ENCODE results near the gene TLCD3A. TPM values are rescaled to one million over a fixed set of nuclear protein-coding genes. Genes with fewer than 3 reads are reported as not detected.

Gene TLCD3A
- total and polyA plus RNA-seq, 2 donors (not counting 1 experiment from before 2014, with no cell fraction given) = 2.0 to 2.4 TPM

- Mint-ChIP-seq H3K4me1 (peaks cover 5% of the 10 kb centered on the region), H3K27ac (no peak overlapping the region), H3K4me3 (no peak overlapping the region), H3K9me3 (ENCODE audit: insufficient read depth) (no peaks in the 10 kb centered on the region), H3K27me3 (no peaks in the 10 kb centered on the region)
- ATAC-seq (ENCODE audit: low read depth) = no peak
- DNase-seq = no peak
- Histone ChIP-seq H3K4me1 (ENCODE audit: control insufficient read depth in 2 of 2, insufficient read depth in 2 of 2, low read length in 2 of 2) (peaks cover 0 to 8% of the 10 kb centered on the region in 2 donors), H2AFZ (ENCODE audit: insufficient read depth, low read depth, low read length, poor library complexity, severe bottlenecking) (no peak overlapping the region), H3K4me3 (ENCODE audit: control extremely low read depth in 1 of 5, extremely low read depth in 1 of 5, insufficient read depth in 1 of 5, low read depth in 2 of 5, low read length in 4 of 5) (no peak overlapping the region), H3K4me2 (replicated peaks; ENCODE audit: low read depth, low read length, poor library complexity, severe bottlenecking) (no peak overlapping the region), H3K79me2 (ENCODE audit: control insufficient read depth, insufficient read depth, low read length) (peaks cover 5% of the 10 kb centered on the region), H3K9me3 (ENCODE audit: control extremely low read depth in 1 of 3, control insufficient read depth in 2 of 3, insufficient read depth in 1 of 3, low read length in 2 of 3) (no peaks in the 10 kb centered on the region), H3K27me3 (replicated peaks in 1 of 4; ENCODE audit: control extremely low read depth in 1 of 4, control insufficient read depth in 3 of 4, insufficient read depth in 4 of 4, low read length in 3 of 4) (no peaks in the 10 kb centered on the region), H3K27ac (ENCODE audit: low read length in 2 of 2) (no peak overlapping the region), H3K9ac (ENCODE audit: low read length) (no peak overlapping the region), H4K20me1 (ENCODE audit: control insufficient read depth, insufficient read depth, low read length, poor library complexity, severe bottlenecking) (peaks cover 5% of the 10 kb centered on the region), H3K36me3 (replicated peaks in 1 of 2; ENCODE audit: control extremely low read depth in 1 of 2, control insufficient read depth in 1 of 2, extremely low read depth in 1 of 2, insufficient read depth in 2 of 2, low read length in 1 of 2) (peaks cover 7 to 45% of the 10 kb centered on the region in 2 experiments)
- intact Hi-C loops (cut with micrococcal nuclease) = no loop called here
- CTCF ChIA-PET = no interaction called here
- TF ChIP-seq, protein P1, sequence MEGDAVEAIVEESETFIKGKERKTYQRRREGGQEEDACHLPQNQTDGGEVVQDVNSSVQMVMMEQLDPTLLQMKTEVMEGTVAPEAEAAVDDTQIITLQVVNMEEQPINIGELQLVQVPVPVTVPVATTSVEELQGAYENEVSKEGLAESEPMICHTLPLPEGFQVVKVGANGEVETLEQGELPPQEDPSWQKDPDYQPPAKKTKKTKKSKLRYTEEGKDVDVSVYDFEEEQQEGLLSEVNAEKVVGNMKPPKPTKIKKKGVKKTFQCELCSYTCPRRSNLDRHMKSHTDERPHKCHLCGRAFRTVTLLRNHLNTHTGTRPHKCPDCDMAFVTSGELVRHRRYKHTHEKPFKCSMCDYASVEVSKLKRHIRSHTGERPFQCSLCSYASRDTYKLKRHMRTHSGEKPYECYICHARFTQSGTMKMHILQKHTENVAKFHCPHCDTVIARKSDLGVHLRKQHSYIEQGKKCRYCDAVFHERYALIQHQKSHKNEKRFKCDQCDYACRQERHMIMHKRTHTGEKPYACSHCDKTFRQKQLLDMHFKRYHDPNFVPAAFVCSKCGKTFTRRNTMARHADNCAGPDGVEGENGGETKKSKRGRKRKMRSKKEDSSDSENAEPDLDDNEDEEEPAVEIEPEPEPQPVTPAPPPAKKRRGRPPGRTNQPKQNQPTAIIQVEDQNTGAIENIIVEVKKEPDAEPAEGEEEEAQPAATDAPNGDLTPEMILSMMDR (IDR thresholded peaks at IDR 0.05) = no peak
- TF ChIP-seq EZH2 (IDR thresholded peaks at IDR 0.05; ENCODE audit: borderline replicate concordance, insufficient read depth, low read depth, low read length, poor library complexity, severe bottlenecking) = no peak
- 95% methylated on average over 18 of the region's 19 CpGs for WGBS (ENCODE audit: insufficient coverage)
- POLR2A ChIA-PET = interaction anchor here (1.6 kb wide), 1 partner anchor 10 kb away, joined by 3 read pairs; the partner anchor contains the start of gene GLOD4
Measured at GRCh38 chr17:791829-792228, 59.4 kb downstream of the TLCD3A start.

- H3K4me1 ChIP-seq (ENCODE audit: control insufficient read depth in 2 of 2, insufficient read depth in 2 of 2, low read length in 2 of 2) = peaks cover 0 to 8% of the 10 kb centered on the region in 2 donors
- no peaks in the 10 kb centered on the region for H3K9me3 ChIP-seq (ENCODE audit: control extremely low read depth in 1 of 3, control insufficient read depth in 2 of 3, insufficient read depth in 1 of 3, low read length in 2 of 3)
- no peaks in the 10 kb centered on the region for H3K27me3 ChIP-seq (replicated peaks in 1 of 4; ENCODE audit: control extremely low read depth in 1 of 4, control insufficient read depth in 3 of 4, insufficient read depth in 4 of 4, low read length in 3 of 4)
- Mint-ChIP-seq H3K4me3 (no peak overlapping the region), H3K27ac (no peak overlapping the region), H3K9me3 (ENCODE audit: insufficient read depth) (no peaks in the 10 kb centered on the region), H3K4me1 (peaks cover 5% of the 10 kb centered on the region), H3K27me3 (no peaks in the 10 kb centered on the region)
- H3K9ac ChIP-seq (ENCODE audit: low read length) = no peak overlapping the region
- CTCF ChIA-PET = interaction anchor here (0.6 kb wide), 1 partner anchor 189 kb away, joined by 3 read pairs; no protein-coding TSS in a partner anchor
- no peak overlapping the region for H3K4me2 ChIP-seq (replicated peaks; ENCODE audit: low read depth, low read length, poor library complexity, severe bottlenecking)
- DNase-seq (no peak), ATAC-seq (ENCODE audit: low read depth) (no peak)
- no peak overlapping the region for H3K27ac ChIP-seq (ENCODE audit: low read length in 2 of 2)
- peaks cover 5% of the 10 kb centered on the region for H4K20me1 ChIP-seq (ENCODE audit: control insufficient read depth, insufficient read depth, low read length, poor library complexity, severe bottlenecking)
- peaks cover 6 to 45% of the 10 kb centered on the region in 2 experiments for H3K36me3 ChIP-seq (replicated peaks in 1 of 2; ENCODE audit: control extremely low read depth in 1 of 2, control insufficient read depth in 1 of 2, extremely low read depth in 1 of 2, insufficient read depth in 2 of 2, low read length in 1 of 2)
- intact Hi-C loops (cut with micrococcal nuclease) = no loop called here
- no peak for TF ChIP-seq EZH2 (IDR thresholded peaks at IDR 0.05; ENCODE audit: borderline replicate concordance, insufficient read depth, low read depth, low read length, poor library complexity, severe bottlenecking)
- TF ChIP-seq, protein P1 (IDR thresholded peaks at IDR 0.05) = no peak
- H3K4me3 ChIP-seq (ENCODE audit: control extremely low read depth in 1 of 5, extremely low read depth in 1 of 5, insufficient read depth in 1 of 5, low read depth in 2 of 5, low read length in 4 of 5) = no peak overlapping the region
- no peak overlapping the region for H2AFZ ChIP-seq (ENCODE audit: insufficient read depth, low read depth, low read length, poor library complexity, severe bottlenecking)
- WGBS (ENCODE audit: insufficient coverage) = 90% methylated on average over 8 of the region's 9 CpGs
- peaks cover 3% of the 10 kb centered on the region for H3K79me2 ChIP-seq (ENCODE audit: control insufficient read depth, insufficient read depth, low read length)
- POLR2A ChIA-PET = interaction anchor here (1.6 kb wide), 1 partner anchor 11 kb away, joined by 3 read pairs; the partner anchor contains the start of gene GLOD4
Measured at GRCh38 chr17:792277-792676, 59.9 kb downstream of the TLCD3A start.

Other genes starting within 250 kb of the TLCD3A start
- 95.6 and 108 TPM in 2 replicates for gene VPS53, start 17.8 kb upstream of the TLCD3A start, total RNA-seq
- gene VPS53, start 17.8 kb upstream of the TLCD3A start, polyA plus RNA-seq = 12.8 and 22.4 TPM in 2 replicates
- 25.6 and 26.6 TPM in 2 replicates for gene GEMIN4, start 19.7 kb downstream of the TLCD3A start, total RNA-seq
- gene GEMIN4, start 19.7 kb downstream of the TLCD3A start, polyA plus RNA-seq = 26.1 and 34.3 TPM in 2 replicates
- gene GLOD4, start 49.7 kb downstream of the TLCD3A start, total RNA-seq = 69.3 and 77.4 TPM in 2 replicates
- gene GLOD4, start 49.7 kb downstream of the TLCD3A start, polyA plus RNA-seq = 24.0 and 44.3 TPM in 2 replicates
- 20.9 and 28.4 TPM in 2 replicates for gene MRM3, start 49.8 kb downstream of the TLCD3A start, total RNA-seq
- 11.6 and 19.9 TPM in 2 replicates for gene MRM3, start 49.8 kb downstream of the TLCD3A start, polyA plus RNA-seq
- gene NXN, start 247.2 kb downstream of the TLCD3A start, total RNA-seq = 0.17 TPM in 1 of 2 replicates, not detected in the other
- gene NXN, start 247.2 kb downstream of the TLCD3A start, polyA plus RNA-seq = 0.04 TPM in 1 of 2 replicates, not detected in the other

Data from B cell (primary cell).